Fibroblast of pulmonary artery (primary cell): ENCODE measurements around the gene LOXL1.

Experiments
- DNase-seq: peaks from one replicate; pipeline ENCODE4 v3.0.0-alpha.2; 2010; ENCODE audit warnings: low read depth
- H3K4me3 ChIP-seq: replicated peaks from 2 replicates; pipeline ENCODE4 v1.5.1; 2011; ENCODE audit warnings: low read depth, mild to moderate bottlenecking, control low read depth, low read length, moderate library complexity
- TF ChIP-seq, protein P1 (sequence below): IDR thresholded peaks from 2 replicates; pipeline ENCODE4 v1.5.1; 2011; ENCODE audit warnings: mild to moderate bottlenecking, control low read depth, low read length, inconsistent platforms; ENCODE audit errors: missing control alignments

The LOXL1 gene, protein sequence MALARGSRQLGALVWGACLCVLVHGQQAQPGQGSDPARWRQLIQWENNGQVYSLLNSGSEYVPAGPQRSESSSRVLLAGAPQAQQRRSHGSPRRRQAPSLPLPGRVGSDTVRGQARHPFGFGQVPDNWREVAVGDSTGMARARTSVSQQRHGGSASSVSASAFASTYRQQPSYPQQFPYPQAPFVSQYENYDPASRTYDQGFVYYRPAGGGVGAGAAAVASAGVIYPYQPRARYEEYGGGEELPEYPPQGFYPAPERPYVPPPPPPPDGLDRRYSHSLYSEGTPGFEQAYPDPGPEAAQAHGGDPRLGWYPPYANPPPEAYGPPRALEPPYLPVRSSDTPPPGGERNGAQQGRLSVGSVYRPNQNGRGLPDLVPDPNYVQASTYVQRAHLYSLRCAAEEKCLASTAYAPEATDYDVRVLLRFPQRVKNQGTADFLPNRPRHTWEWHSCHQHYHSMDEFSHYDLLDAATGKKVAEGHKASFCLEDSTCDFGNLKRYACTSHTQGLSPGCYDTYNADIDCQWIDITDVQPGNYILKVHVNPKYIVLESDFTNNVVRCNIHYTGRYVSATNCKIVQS

GRCh38 chr15:73926219-73927002, at the start of gene LOXL1:
Gene LOXL1 (plus strand): TSS chr15:73926462. CDS start chr15:73926784, 322 bp downstream.
- peak; percentile 89 for DNase-seq

DNA sequence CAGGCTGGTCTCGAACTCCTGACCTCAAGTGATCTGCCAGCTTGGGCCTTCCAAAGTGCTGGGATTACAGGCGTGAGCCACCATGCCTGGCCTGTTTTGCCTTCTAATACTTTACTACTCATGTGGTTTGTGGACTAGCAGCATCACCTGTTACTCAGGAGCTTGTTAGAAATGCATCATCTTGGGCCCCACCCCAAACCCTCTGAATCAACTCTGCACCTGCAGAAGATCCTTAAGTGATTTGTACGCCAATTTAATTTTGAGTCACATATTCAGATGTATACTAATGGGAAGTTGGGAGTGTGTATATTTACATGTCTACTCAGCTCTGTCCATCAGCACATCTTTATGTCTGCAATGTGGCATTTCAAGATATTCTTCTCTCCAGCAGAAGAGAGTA, 46.8 kb upstream of the LOXL1 start:
- no peak overlapping the region for H3K4me3 ChIP-seq
- DNase-seq: no peak
- TF ChIP-seq, protein P1, sequence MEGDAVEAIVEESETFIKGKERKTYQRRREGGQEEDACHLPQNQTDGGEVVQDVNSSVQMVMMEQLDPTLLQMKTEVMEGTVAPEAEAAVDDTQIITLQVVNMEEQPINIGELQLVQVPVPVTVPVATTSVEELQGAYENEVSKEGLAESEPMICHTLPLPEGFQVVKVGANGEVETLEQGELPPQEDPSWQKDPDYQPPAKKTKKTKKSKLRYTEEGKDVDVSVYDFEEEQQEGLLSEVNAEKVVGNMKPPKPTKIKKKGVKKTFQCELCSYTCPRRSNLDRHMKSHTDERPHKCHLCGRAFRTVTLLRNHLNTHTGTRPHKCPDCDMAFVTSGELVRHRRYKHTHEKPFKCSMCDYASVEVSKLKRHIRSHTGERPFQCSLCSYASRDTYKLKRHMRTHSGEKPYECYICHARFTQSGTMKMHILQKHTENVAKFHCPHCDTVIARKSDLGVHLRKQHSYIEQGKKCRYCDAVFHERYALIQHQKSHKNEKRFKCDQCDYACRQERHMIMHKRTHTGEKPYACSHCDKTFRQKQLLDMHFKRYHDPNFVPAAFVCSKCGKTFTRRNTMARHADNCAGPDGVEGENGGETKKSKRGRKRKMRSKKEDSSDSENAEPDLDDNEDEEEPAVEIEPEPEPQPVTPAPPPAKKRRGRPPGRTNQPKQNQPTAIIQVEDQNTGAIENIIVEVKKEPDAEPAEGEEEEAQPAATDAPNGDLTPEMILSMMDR: no peak

More at GRCh38 chr15:73926219-73927002, at the start of gene LOXL1:
- TF ChIP-seq, protein P1: no peak
- peak within 1 kb of the TSS; percentile 69 for H3K4me3 ChIP-seq

DNA sequence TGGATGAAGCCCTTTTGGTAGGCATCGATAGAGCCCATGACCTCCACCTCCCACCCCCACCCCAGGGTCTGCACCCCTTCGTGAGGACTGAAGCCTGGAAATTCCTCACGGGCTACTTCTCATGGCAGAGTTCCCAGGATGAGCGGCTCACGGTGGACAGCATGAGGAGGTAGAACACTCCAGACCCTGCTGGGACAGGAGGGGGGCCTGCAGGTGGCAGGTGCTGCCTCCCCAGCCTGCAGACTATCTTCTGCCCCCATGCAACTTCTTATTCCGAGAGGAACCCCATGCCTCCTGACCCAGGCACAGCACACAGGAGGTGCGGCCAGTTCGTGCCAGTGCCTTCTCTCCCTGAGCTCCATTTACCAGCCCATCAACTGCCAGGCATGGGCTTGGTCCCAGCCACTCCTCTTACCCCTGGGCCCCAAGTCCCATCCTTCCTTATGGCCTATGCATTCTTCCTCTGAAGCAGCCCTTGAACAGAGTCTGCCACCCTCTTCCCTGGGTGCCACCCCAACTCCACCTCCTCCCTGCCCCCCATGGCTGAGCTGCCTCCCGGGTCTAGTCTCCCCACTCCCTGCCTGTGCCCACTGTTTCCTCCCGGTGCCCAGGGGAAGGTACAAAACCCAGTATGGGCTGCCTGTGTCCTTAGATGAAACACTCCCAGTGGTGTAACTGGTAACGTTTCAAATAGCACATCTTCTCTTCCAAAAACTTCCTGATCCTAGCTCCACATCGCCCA, 44.5 kb upstream of the LOXL1 start:
- no peak for DNase-seq
- TF ChIP-seq, protein P1: no peak
- no peak overlapping the region for H3K4me3 ChIP-seq

DNA sequence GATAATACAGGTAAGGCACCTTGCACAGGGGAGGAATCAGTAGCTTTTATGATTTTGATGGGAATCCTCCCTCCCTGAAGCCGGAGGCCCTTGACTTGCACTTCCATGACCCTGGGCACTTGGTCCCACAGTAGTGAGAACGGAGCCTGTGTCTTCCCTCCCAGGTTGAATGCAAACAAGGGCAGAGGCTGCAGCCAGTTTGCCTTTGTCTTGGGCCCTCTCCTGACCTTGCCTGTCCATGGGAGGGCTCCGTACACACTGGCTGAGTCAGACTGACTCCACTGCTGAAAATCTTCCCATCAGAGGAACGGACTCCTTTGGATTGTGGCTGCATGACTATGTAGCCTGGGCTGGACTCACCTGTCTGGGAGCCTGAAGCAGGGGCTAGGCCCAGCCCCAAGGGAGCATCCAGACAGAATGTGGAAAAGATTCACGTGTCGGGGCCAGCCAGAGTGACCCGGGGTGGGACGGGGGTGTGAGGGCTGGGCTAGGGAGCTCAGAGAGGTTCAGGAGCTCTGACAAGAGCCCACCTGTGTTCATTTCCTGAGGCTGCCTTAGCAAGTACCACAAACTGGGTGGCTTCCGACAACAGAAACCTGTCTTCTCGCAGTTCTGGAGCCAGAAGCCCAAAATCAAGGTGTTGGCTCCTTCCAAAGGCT, 43.4 kb upstream of the LOXL1 start:
- no peak overlapping the region for H3K4me3 ChIP-seq
- DNase-seq: no peak
- TF ChIP-seq, protein P1: no peak

DNA sequence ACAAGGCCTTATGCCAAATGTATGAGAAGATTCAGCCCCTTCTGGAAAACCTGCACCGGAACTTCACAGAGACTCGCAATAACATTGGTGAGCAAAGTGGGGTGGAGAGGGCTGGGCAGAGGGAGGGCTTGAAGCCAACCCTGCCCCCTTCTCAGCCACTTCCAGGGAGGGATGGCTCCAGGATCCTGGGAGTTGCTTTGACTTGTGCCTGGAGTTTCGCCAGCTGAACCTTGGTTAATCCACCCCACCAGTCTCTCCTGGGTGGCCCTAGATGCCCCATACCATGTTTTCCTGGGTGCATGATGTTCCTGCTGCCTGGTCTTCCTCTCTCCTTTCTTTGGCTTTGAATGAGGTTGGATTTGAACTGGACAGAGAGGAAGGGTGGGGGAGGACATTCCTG, 42.1 kb upstream of the LOXL1 start:
- no peak for DNase-seq
- TF ChIP-seq, protein P1: no peak
- H3K4me3 ChIP-seq: no peak overlapping the region

DNA sequence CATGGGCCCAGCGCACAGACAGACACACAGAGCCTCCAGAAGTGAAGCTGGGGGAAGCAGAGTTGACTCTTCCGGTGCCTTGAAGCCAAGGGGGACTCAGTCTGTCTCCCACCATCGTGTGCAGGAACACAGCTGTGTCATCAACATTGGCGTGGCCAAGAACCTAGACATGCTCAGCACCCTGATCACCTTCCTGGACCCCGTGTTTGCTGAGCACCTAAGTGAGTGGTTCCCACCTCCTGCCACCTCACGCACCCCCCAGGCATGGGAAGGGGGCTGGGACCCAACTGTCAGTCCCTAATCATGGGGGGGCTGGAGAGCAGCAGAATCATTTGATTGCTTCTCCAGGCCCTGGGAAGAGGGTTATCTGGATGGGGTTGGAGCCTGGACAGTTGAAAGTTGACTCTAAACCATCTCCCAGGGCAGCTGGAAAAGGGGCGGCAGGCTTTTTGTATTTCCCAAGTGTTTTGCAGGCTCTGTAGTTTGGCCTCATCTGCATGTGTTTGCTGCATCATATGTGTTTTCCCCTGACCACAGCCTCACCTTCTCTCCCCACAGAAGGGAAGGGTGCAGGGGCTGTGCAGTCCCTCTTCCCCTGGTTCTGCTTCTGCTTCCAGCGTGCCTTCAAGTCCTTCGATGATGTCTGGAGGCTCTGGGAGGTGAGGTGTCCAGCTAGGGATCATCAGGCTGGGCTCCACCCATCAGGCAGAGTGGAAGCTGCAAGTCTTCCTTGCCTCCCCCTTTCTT, 40.1 kb upstream of the LOXL1 start:
- H3K4me3 ChIP-seq: no peak overlapping the region
- TF ChIP-seq, protein P1: no peak
- DNase-seq: no peak
